Measurements from ENCODE around the gene MAN2C1.
A peak's percentile ranks its signal among the peaks of the same experiment; 100 is the strongest.
"Not testable (repeated sequence)": the region's sequence is repeated elsewhere in the genome, so short reads cannot be mapped to it uniquely, and the experiment has no call there.

The MAN2C1 gene

DNA sequence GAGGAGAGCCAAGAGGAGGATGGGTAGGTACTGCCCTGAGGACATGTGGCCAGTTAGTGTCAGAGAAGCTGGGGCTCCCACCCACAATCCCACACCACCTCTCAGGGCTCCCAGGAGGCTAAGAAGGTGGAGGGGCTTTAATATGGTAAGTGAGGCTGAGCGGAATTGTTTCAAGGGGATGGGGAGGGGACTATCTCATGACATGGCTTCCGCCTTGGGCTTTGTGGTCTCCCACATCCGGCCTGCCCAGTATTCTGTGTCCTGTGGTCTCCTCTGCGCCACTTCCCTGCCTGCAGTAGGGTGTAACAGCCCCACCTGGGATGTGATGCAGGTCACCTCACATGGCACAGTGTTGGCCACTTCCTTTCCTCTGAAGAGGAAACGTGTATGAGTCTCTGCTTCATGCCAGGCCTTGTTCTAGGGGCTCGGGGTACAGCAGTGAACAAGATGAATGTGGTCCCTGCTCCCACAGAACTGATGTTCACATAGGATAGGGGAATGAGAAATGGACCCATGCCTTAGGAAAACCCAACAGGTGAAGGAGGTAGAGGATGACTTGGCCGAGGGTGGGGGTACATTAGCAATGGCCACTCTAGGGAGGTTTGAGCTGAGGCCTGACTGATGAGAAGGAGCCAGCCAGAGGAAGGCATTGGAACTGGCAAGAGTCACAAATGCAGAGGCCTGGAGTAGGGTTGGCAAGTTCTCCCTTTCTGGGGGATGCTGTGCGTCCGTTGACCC lies 18.4 kb downstream of the MAN2C1 start:
- Mint-ChIP-seq H3K4me3 (peak overlapping the region; percentile 60 to 82 (median 68)), H3K9me3 (no peaks in the 10 kb centered on the region), H3K27me3 (ENCODE audit: low read depth) (peaks cover 21% of the 10 kb centered on the region), H3K4me1 (no peaks in the 10 kb centered on the region), H3K27ac (no peak overlapping the region), H3K36me3 (ENCODE audit: low read depth) (peaks cover 5% of the 10 kb centered on the region)
- no peak for TF ChIP-seq CTCF (IDR thresholded peaks at IDR 0.05; ENCODE audit: unreplicated experiment in 3 of 3)

- H3K36me3 Mint-ChIP-seq (ENCODE audit: low read depth); H3K27ac Mint-ChIP-seq; H3K4me1 Mint-ChIP-seq; H3K9me3 Mint-ChIP-seq: not testable (repeated sequence)
- peaks cover 21% of the 10 kb centered on the region for H3K27me3 Mint-ChIP-seq (ENCODE audit: low read depth)
- peak overlapping the region; percentile 86 to 92 (median 92) for H3K4me3 Mint-ChIP-seq
These were observed 19.1 kb downstream of the MAN2C1 start for GRCh38 chr15:75349351-75349669.

DNA sequence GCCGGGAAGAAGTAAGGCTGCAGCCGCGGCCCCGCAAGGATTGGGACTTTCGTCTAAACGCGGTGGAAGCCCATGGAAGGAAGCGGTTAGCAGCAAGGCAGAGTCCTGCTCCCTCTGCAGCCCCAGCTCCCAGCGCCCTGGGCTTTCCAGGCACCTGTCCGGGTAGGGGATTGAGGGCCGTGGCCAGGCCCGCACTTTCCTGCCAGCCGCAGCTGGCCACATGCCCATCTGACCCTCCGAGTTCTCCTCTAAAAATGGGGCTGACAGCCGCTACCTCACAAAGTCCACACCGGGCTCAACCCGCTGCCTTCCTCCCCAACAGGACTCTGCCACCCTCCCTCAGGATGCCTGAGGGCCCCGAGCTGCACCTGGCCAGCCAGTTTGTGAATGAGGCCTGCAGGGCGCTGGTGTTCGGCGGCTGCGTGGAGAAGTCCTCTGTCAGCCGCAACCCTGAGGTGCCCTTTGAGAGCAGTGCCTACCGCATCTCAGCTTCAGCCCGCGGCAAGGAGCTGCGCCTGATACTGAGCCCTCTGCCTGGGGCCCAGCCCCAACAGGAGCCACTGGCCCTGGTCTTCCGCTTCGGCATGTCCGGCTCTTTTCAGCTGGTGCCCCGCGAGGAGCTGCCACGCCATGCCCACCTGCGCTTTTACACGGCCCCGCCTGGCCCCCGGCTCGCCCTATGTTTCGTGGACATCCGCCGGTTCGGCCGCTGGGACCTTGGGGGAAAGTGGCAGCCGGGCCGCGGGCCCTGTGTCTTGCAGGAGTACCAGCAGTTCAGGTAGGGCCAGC lies 19.7 kb downstream of the MAN2C1 start:
- no peaks in the 10 kb centered on the region for H3K36me3 Mint-ChIP-seq (ENCODE audit: low read depth)

GRCh38 chr15:75348034-75348561 lies 20.3 kb downstream of the MAN2C1 start:
- H3K9me3 Mint-ChIP-seq: no peaks in the 10 kb centered on the region
- no peaks in the 10 kb centered on the region for H3K4me1 Mint-ChIP-seq
- peaks cover 21% of the 10 kb centered on the region for H3K27me3 Mint-ChIP-seq (ENCODE audit: low read depth)
- TF ChIP-seq CTCF (IDR thresholded peaks at IDR 0.05; ENCODE audit: unreplicated experiment in 3 of 3): no peak
- H3K36me3 Mint-ChIP-seq (ENCODE audit: low read depth): no peaks in the 10 kb centered on the region
- H3K27ac Mint-ChIP-seq: peak overlapping the region in 2 of 3 experiments; percentile 13 to 69
- peak overlapping the region; percentile 94 to 98 (median 96) for H3K4me3 Mint-ChIP-seq

More for the DNA sequence above, 19.7 kb downstream of the MAN2C1 start:
- no peaks in the 10 kb centered on the region for H3K4me1 Mint-ChIP-seq
- H3K9me3 Mint-ChIP-seq: no peaks in the 10 kb centered on the region
- peak overlapping the region in 2 of 3 experiments; percentile 13 to 69 for H3K27ac Mint-ChIP-seq
- TF ChIP-seq CTCF (IDR thresholded peaks at IDR 0.05; ENCODE audit: unreplicated experiment in 3 of 3): no peak
- H3K4me3 Mint-ChIP-seq: peak overlapping the region; percentile 86 to 92 (median 92)
- H3K27me3 Mint-ChIP-seq (ENCODE audit: low read depth): peaks cover 21% of the 10 kb centered on the region

GRCh38 chr15:75347222-75348033 lies 21.0 kb downstream of the MAN2C1 start:
- H3K27me3 Mint-ChIP-seq (ENCODE audit: low read depth): peaks cover 21% of the 10 kb centered on the region

More at GRCh38 chr15:75347222-75348033, 21.0 kb downstream of the MAN2C1 start:
- Mint-ChIP-seq H3K27ac (peak overlapping the region in 2 of 3 experiments; percentile 19 to 37), H3K36me3 (ENCODE audit: low read depth) (no peaks in the 10 kb centered on the region), H3K9me3 (no peaks in the 10 kb centered on the region), H3K4me3 (peak overlapping the region; percentile 94 to 98 (median 96)), H3K4me1 (no peaks in the 10 kb centered on the region)
- no peak for TF ChIP-seq CTCF (IDR thresholded peaks at IDR 0.05; ENCODE audit: unreplicated experiment in 3 of 3)
